Neural cell (in vitro differentiated cells): ENCODE results near the gene ADORA1. TPM values are rescaled to one million over a fixed set of nuclear protein-coding genes. Genes with fewer than 3 reads are reported as not detected.

Experiments
- H2AFZ ChIP-seq: fragments of 200-600, 300-800 bp; sonication (generic), shearing (Covaris generic); 2 replicates; pipeline ENCODE4 v1.6.0; 2014; ENCODE audit warnings: low read depth, mild to moderate bottlenecking, antibody characterized with exemption, low read length, moderate library complexity
- H3F3A ChIP-seq: fragments of 200-600 bp; shearing (Covaris generic); 2 replicates; pipeline ENCODE4 v1.6.1; 2016; ENCODE audit warnings: mild to moderate bottlenecking, moderate library complexity, mixed read lengths, antibody characterized with exemption, low read length; ENCODE audit not compliant: insufficient read depth, poor library complexity, severe bottlenecking
- H3K27ac ChIP-seq: fragments of 200-600, 300-800 bp; sonication (generic), shearing (Covaris generic); 2 replicates; pipeline ENCODE4 v1.5.1; 2014; ENCODE audit warnings: mild to moderate bottlenecking, low read length, moderate library complexity
- H3K27me3 ChIP-seq: fragments of 300-800, 200-600 bp; sonication (generic), shearing (Covaris generic); 2 replicates; pipeline ENCODE4 v1.6.0; 2014; ENCODE audit warnings: mild to moderate bottlenecking, low read depth, low read length, moderate library complexity; ENCODE audit not compliant: insufficient read depth
- H3K36me3 ChIP-seq: fragments of 300-800, 200-600 bp; sonication (generic), shearing (Covaris generic); 2 replicates; pipeline ENCODE4 v1.5.1; 2014; ENCODE audit warnings: mild to moderate bottlenecking, antibody characterized with exemption, low read length, moderate library complexity; ENCODE audit not compliant: insufficient read depth
- H3K4me2 ChIP-seq: fragments of 300-800, 200-600 bp; sonication (generic), shearing (Covaris generic); 2 replicates; pipeline ENCODE4 v1.6.0; 2014; ENCODE audit warnings: mild to moderate bottlenecking, low read length
- H3K4me3 ChIP-seq: fragments of 300-800, 200-600 bp; sonication (generic), shearing (Covaris generic); 2 replicates; pipeline ENCODE4 v1.5.1; 2014; ENCODE audit warnings: mild to moderate bottlenecking, low read length, moderate library complexity
- H3K79me2 ChIP-seq: fragments of 200-600 bp; shearing (Covaris generic); replicated peaks from 2 replicates; pipeline ENCODE4 v1.6.0; 2014; ENCODE audit warnings: mild to moderate bottlenecking, low read length, moderate library complexity; ENCODE audit not compliant: insufficient read depth
- H3K9ac ChIP-seq: fragments of 300-800, 200-600 bp; sonication (generic), shearing (Covaris generic); 2 replicates; pipeline ENCODE4 v1.6.1; 2016; ENCODE audit warnings: mild to moderate bottlenecking, low read length, mixed read lengths
- H3K9me2 ChIP-seq: fragments of 200-600 bp; shearing (Covaris generic); 2 replicates; pipeline ENCODE4 v1.6.1; 2016; ENCODE audit warnings: mild to moderate bottlenecking, low read length, mixed read lengths; ENCODE audit not compliant: insufficient read depth
- H3K9me3 ChIP-seq: fragments of 200-600, 300-800 bp; sonication (generic), shearing (Covaris generic); 2 replicates; pipeline ENCODE4 v1.6.1; 2016; ENCODE audit warnings: mild to moderate bottlenecking, mixed run types, low read length, moderate library complexity, mixed read lengths
- H4K20me1 ChIP-seq: fragments of 200-600 bp; shearing (Covaris generic); 2 replicates; pipeline ENCODE4 v1.6.1; 2016; ENCODE audit warnings: mild to moderate bottlenecking, mixed run types; ENCODE audit not compliant: insufficient read depth
- CTCF ChIP-seq: fragments of 450-650 bp; IDR thresholded peaks from 2 replicates; pipeline ENCODE4 v1.5.1; 2014; ENCODE audit warnings: antibody characterized with exemption, mild to moderate bottlenecking, moderate library complexity; ENCODE audit not compliant: poor library complexity, severe bottlenecking
- EP300 ChIP-seq: fragments of 450-650 bp; conservative IDR thresholded peaks from 2 replicates; pipeline ENCODE4 v1.6.1; 2014; ENCODE audit warnings: antibody characterized with exemption, mild to moderate bottlenecking, moderate library complexity; ENCODE audit not compliant: poor library complexity, severe bottlenecking
- EZH2 ChIP-seq: fragments of 200-600, 300-800 bp; shearing (Covaris generic), sonication (generic); IDR thresholded peaks from 2 replicates; pipeline ENCODE4 v1.6.1; 2014; ENCODE audit warnings: antibody characterized with exemption, low read length, borderline replicate concordance, mild to moderate bottlenecking; ENCODE audit not compliant: insufficient read depth, poor library complexity, severe bottlenecking
- MXI1 ChIP-seq: fragments of 450-650 bp; conservative IDR thresholded peaks from 2 replicates; pipeline ENCODE4 v1.6.1; 2014; ENCODE audit warnings: antibody characterized with exemption, mild to moderate bottlenecking; ENCODE audit not compliant: poor library complexity, severe bottlenecking
- POLR2AphosphoS5 ChIP-seq: IDR thresholded peaks from 2 replicates; pipeline ENCODE4 v1.6.1; 2012
- RAD21 ChIP-seq: fragments of 450-650 bp; conservative IDR thresholded peaks from 2 replicates; pipeline ENCODE4 v1.6.1; 2014; ENCODE audit warnings: antibody characterized with exemption, mild to moderate bottlenecking, moderate library complexity
- REST ChIP-seq: IDR thresholded peaks from 2 replicates; pipeline ENCODE4 v1.6.1; 2012; ENCODE audit warnings: borderline replicate concordance
- SMC3 ChIP-seq: fragments of 450-650 bp; conservative IDR thresholded peaks from 2 replicates; pipeline ENCODE4 v1.6.1; 2014; ENCODE audit warnings: antibody characterized with exemption, mild to moderate bottlenecking, moderate library complexity; ENCODE audit not compliant: poor library complexity
- TAF1 ChIP-seq: IDR thresholded peaks from 2 replicates; pipeline ENCODE4 v1.6.1; 2012; ENCODE audit warnings: low read depth
- polyA plus RNA-seq: library from polyadenylated mRNA; depleted of rRNA; stranded (reverse); fragments of >200 nt; gene quantifications from 2 replicates; pipeline ENCODE4 v1.2.3, GENCODE V29; 2014

ADORA1 gene
- polyA plus RNA-seq, 1 donor from 2014 or later, result 7.2 TPM

- no peak overlapping the region for H2AFZ ChIP-seq
- H3K27me3 ChIP-seq, result no peaks in the 10 kb centered on the region
- no peaks in the 10 kb centered on the region for H3K36me3 ChIP-seq
- H3K4me2 ChIP-seq, result no peak overlapping the region
- H3K9ac ChIP-seq, result no peak overlapping the region
- no peaks in the 10 kb centered on the region for H3F3A ChIP-seq
- H3K9me2 ChIP-seq, result no peaks in the 10 kb centered on the region
- no peaks in the 10 kb centered on the region for H3K9me3 ChIP-seq
- TF ChIP-seq REST (no peak), TAF1 (no peak), MXI1 (no peak), EZH2 (no peak), EP300 (no peak), RAD21 (no peak), SMC3 (no peak)
- H3K27ac ChIP-seq, result no peak overlapping the region
- no peaks in the 10 kb centered on the region for H3K79me2 ChIP-seq
- no peak overlapping the region for H3K4me3 ChIP-seq
- no peaks in the 10 kb centered on the region for H4K20me1 ChIP-seq
Observed at GRCh38 chr1:203150511-203151297, 23.2 kb downstream of the ADORA1 start.

DNA sequence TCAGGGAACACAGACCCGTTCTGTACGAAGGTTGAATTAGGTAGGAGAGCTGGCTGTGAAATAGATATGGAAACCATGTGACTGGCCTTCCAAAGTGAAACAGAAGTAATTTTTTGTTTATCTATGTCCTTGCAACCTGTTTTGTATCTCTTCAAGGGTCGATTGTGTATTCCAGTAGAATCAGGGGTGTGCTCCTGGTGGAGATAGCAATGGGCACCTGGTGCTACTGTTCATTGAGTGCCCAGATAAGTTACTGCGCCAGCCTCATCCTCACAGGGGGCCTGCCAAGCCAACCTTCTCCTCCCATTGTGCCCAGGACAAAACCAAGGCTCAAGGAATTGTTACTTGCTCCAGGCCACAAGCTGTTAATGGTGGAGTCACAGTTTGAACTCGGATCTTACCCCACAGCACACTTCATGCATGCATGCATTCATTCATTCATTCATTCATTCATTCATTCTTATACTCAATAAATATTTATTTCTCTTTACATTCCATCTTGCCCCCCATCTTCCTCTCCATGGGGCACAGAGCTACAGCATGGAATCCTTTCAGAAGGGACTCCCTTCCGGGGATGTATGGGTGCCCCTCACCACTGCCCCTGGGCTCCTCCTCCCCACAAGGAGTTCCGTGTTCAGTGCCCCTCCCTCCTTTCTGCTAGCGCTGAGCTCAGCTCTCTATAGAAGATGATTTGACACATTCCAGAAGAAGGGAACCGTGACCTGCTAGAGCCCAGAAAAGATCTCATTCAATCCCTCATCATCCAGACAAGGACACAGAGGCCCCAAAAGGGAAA, 24.0 kb downstream of the ADORA1 start:
- Histone ChIP-seq H3F3A (no peaks in the 10 kb centered on the region), H3K9me2 (no peaks in the 10 kb centered on the region), H3K79me2 (no peaks in the 10 kb centered on the region), H3K9ac (no peak overlapping the region), H3K27me3 (no peaks in the 10 kb centered on the region), H2AFZ (no peak overlapping the region), H3K4me3 (no peak overlapping the region), H3K9me3 (no peaks in the 10 kb centered on the region), H3K4me2 (no peak overlapping the region), H3K27ac (no peak overlapping the region), H3K36me3 (no peaks in the 10 kb centered on the region), H4K20me1 (no peaks in the 10 kb centered on the region)
- TF ChIP-seq TAF1, result no peak
- no peak for TF ChIP-seq MXI1
- no peak for TF ChIP-seq EP300
- no peak for TF ChIP-seq POLR2AphosphoS5
- no peak for TF ChIP-seq REST
- no peak for TF ChIP-seq RAD21
- TF ChIP-seq EZH2, result no peak
- no peak for TF ChIP-seq CTCF
- TF ChIP-seq SMC3, result no peak
